K562 (cell line): ENCODE data around the gene STON1. TPM values are rescaled to one million over a fixed set of nuclear protein-coding genes. Genes with fewer than 3 reads are reported as not detected.

Source experiments
- ATAC-seq: fragments of 200-7000 bp; cut with Tn5 transposase; 3 replicates; pipeline ENCODE4 v1.9.1; 2020; ENCODE audit warnings: moderate library complexity
- BruUV-seq: library from RNA; stranded (reverse); fragments of 400-500 nt; replicated peaks from 2 replicates; lab custom pipeline; 2021; lab: Mats Ljungman, UMichigan
- CTCF ChIA-PET: fragments of 300-600 bp; formaldehyde crosslinking; extraction: SDS; loops from one replicate; lab custom pipeline; 2021; ENCODE audit warnings: low intra/inter-chr PET ratio; lab: Yijun Ruan, JAX
- POLR2A ChIA-PET: fragments of 300-600, 350-650 bp; sonication (Branson Sonifier 250); formaldehyde crosslinking; extraction: SDS; loops from one replicate; lab custom pipeline; 2021; ENCODE audit warnings: antibody characterized with exemption, inconsistent platforms; lab: Yijun Ruan, JAX
- DNase-seq, 4 experiments: peaks; one replicate each; pipeline versions ENCODE4 v3.0.0 to v3.0.0-alpha.2; 2011 to 2018; ENCODE audit warnings: low spot score in 3 of 4, mixed read lengths in 3 of 4; ENCODE audit errors: extremely low read depth in 1 of 4
- FAIRE-seq: peaks from 2 replicates; lab custom pipeline; 2011; peaks lifted over from hg19 to GRCh38; lab: Jason Lieb, UNC
- H2AFZ ChIP-seq: 2 replicates; pipeline ENCODE4 v1.6.0; 2011; ENCODE audit warnings: low read depth, low read length, control low read depth, inconsistent platforms
- H3K27ac ChIP-seq: fragments of 200-600 bp; 3 replicates; pipeline ENCODE4 v1.8.0; 2011; ENCODE audit warnings: low read depth, mild to moderate bottlenecking, control low read depth, inconsistent platforms, low read length, moderate library complexity, mixed read lengths; ENCODE audit errors: extremely low read depth
- H3K27me3 ChIP-seq, 2 experiments: fragments of 300-600 bp in 1 of 2; 2 replicates in 1 of 2; 3 replicates in 1 of 2; pipeline versions ENCODE4 v1.6.0 to v1.8.0; 2011; ENCODE audit warnings: inconsistent platforms in 2 of 2, low read length in 2 of 2, mild to moderate bottlenecking in 1 of 2, mixed read lengths in 1 of 2, moderate library complexity in 1 of 2; ENCODE audit not compliant: control insufficient read depth in 2 of 2, insufficient read depth in 2 of 2
- H3K36me3 ChIP-seq: fragments of 300-600 bp; 3 replicates; pipeline ENCODE4 v1.8.0; 2011; ENCODE audit warnings: mild to moderate bottlenecking, low read length, inconsistent platforms; ENCODE audit not compliant: control insufficient read depth, insufficient read depth
- H3K4me1 ChIP-seq, 2 experiments: fragments of 200-600 bp in 1 of 2; replicated peaks in 1 of 2; 2 replicates in 1 of 2; 3 replicates in 1 of 2; pipeline versions ENCODE4 v1.5.1 to v1.8.0; 2011; ENCODE audit warnings: inconsistent platforms in 2 of 2, low read length in 2 of 2, mild to moderate bottlenecking in 1 of 2, mixed read lengths in 1 of 2, moderate library complexity in 1 of 2; ENCODE audit not compliant: control insufficient read depth in 2 of 2, insufficient read depth in 2 of 2
- H3K4me2 ChIP-seq: 2 replicates; pipeline ENCODE4 v1.6.1; 2011; ENCODE audit warnings: low read length, control low read depth, inconsistent platforms, mixed read lengths; ENCODE audit not compliant: insufficient read depth
- H3K4me3 ChIP-seq: fragments of 200-600 bp; sonication (generic), shearing (Covaris generic); 2 replicates; pipeline ENCODE4 v1.5.1; 2016; ENCODE audit warnings: control low read depth, inconsistent platforms
- H3K79me2 ChIP-seq: fragments of 200-600 bp; 3 replicates; pipeline ENCODE4 v1.8.0; 2011; ENCODE audit warnings: low read length, inconsistent platforms; ENCODE audit not compliant: control insufficient read depth, insufficient read depth
- H3K9ac ChIP-seq, 2 experiments: 2 replicates each; pipeline versions ENCODE4 v1.6.0 to v1.6.1; 2011; ENCODE audit warnings: low read depth in 2 of 2, low read length in 2 of 2, control low read depth in 1 of 2, inconsistent platforms in 1 of 2, mild to moderate bottlenecking in 1 of 2, mixed read lengths in 1 of 2; ENCODE audit not compliant: insufficient read depth in 1 of 2
- H3K9me1 ChIP-seq: one replicate; pipeline ENCODE4 v1.6.0; 2011; ENCODE audit warnings: inconsistent platforms, mild to moderate bottlenecking, low read length, moderate library complexity; ENCODE audit not compliant: control insufficient read depth, insufficient read depth
- H3K9me3 ChIP-seq: replicated peaks from 2 replicates; pipeline ENCODE4 v1.5.1; 2011; ENCODE audit warnings: low read depth, low read length, inconsistent platforms; ENCODE audit not compliant: control insufficient read depth, insufficient read depth
- H4K20me1 ChIP-seq: replicated peaks from 2 replicates; pipeline ENCODE4 v1.6.1; 2011; ENCODE audit warnings: low read length, inconsistent platforms, mixed read lengths; ENCODE audit not compliant: control insufficient read depth, insufficient read depth
- HDAC1 ChIP-seq, 2 experiments: fragments of 450-650 bp; IDR thresholded peaks; 2 replicates each; pipeline ENCODE4 v1.6.1; 2016 to 2017; ENCODE audit warnings: inconsistent platforms in 1 of 2, mild to moderate bottlenecking in 1 of 2, moderate library complexity in 1 of 2
- LARP7 ChIP-seq: fragments of 450-650 bp; IDR thresholded peaks from 2 replicates; pipeline ENCODE4 v1.6.1; 2016
- NFE2 ChIP-seq: IDR thresholded peaks from 2 replicates; pipeline ENCODE4 v1.6.1; 2014; ENCODE audit warnings: antibody characterized with exemption, low read depth
- ZSCAN32 ChIP-seq: fragments of 450-650 bp; formaldehyde crosslinking; IDR thresholded peaks from 2 replicates; pipeline ENCODE4 v1.4.0; 2020; ENCODE audit warnings: mild to moderate bottlenecking, moderate library complexity
- WGBS: fragments of 100-300 bp; shearing (Covaris generic); methylation state at CpG from one replicate; pipeline ENCODE4 v1.1.6; 2016; ENCODE audit warnings: low coverage, mixed read lengths; ENCODE audit not compliant: insufficient coverage; ENCODE audit errors: missing lambda C conversion rate; 5-methylcytosine and 5-hydroxymethylcytosine counted together
- in situ Hi-C: fragments of 300-500 bp; cut with MboI; formaldehyde crosslinking; loops from 4 replicates; pipeline ENCODE4 v1.15.0; 2018; ENCODE audit warnings: inconsistent platforms, mixed read lengths
- intact Hi-C: fragments of 100-400 bp; cut with micrococcal nuclease; formaldehyde crosslinking; loops from 2 replicates; pipeline ENCODE4 v1.14.2; 2022
- polyA plus RNA-seq, 8 experiments: library from polyadenylated mRNA; depleted of rRNA in 4 of 8; stranded (reverse) in 5 of 8; unstranded in 3 of 8; fragments of >200 nt; fragmentation: Nextera tagmentation in 2 of 8; fragmentation: Illumina TruSeq in 1 of 8; extraction: Ambion mirVana in 2 of 8; extraction: Trizol in 1 of 8; gene quantifications; 2 replicates each; pipeline versions ENCODE4 v1.2.1 to v1.2.3, GENCODE V29; 2011 to 2014; ENCODE audit warnings: inconsistent platforms in 1 of 8, missing spikeins in 1 of 8
- total RNA-seq, 7 experiments: library from RNA; depleted of rRNA in 6 of 7; stranded (reverse); fragments of >200 nt in 6 of 7; fragmentation: Illumina TruSeq in 2 of 7; extraction: Trizol in 2 of 7; gene quantifications; 2 replicates each; pipeline versions ENCODE4 v1.2.1 to v1.2.3, GENCODE V29; 2011 to 2021; ENCODE audit warnings: low replicate concordance in 1 of 7
- TF ChIP-seq, protein P1 (sequence below): sonication (generic); formaldehyde crosslinking; IDR thresholded peaks from 2 replicates; pipeline ENCODE4 v1.9.0; 2022; ENCODE audit warnings: mild to moderate bottlenecking, missing genetic modification reagents

Gene STON1
- total and polyA plus RNA-seq, 9 of the 15 experiments (the other 6 are each of a cell fraction or from before 2014, with no cell fraction given), result 0.07 to 1.2 (median 0.55) TPM

GRCh38 chr2:48534781-48535180 is 4.8 kb downstream of the STON1 start:
- Histone ChIP-seq H3K27ac (no peak overlapping the region), H3K9ac (no peak overlapping the region), H3K9me3 (no peaks in the 10 kb centered on the region), H3K27me3 (no peaks in the 10 kb centered on the region), H3K9me1 (no peaks in the 10 kb centered on the region), H3K4me3 (no peak overlapping the region), H3K4me2 (no peak overlapping the region), H2AFZ (no peak overlapping the region), H3K36me3 (no peaks in the 10 kb centered on the region), H3K79me2 (no peaks in the 10 kb centered on the region), H3K4me1 (peaks cover 3 to 9% of the 10 kb centered on the region in 2 experiments; a peak in 3 of 5 replicates), H4K20me1 (no peaks in the 10 kb centered on the region)
- in situ Hi-C loops (no loop called here), intact Hi-C loops (loop anchor here (5.0 kb wide), 1 partner anchor 62 kb away; no protein-coding TSS in a partner anchor)
- DNase-seq (no peak), FAIRE-seq (no peak), ATAC-seq (no peak)
- WGBS, result 6% methylated on average over 5 of the region's 5 CpGs
- ChIA-PET CTCF (no interaction called here), POLR2A (interaction anchor here (0.5 to 1.7 kb wide), 5 partner anchors 8 to 1729 kb away, joined by 3 to 5 read pairs (median 4); no protein-coding TSS in a partner anchor)
- TF ChIP-seq ZSCAN32 (no peak), NFE2 (no peak), HDAC1 (IDR thresholded peaks at IDR 0.05) (no peak), LARP7 (no peak)
- TF ChIP-seq, protein P1, sequence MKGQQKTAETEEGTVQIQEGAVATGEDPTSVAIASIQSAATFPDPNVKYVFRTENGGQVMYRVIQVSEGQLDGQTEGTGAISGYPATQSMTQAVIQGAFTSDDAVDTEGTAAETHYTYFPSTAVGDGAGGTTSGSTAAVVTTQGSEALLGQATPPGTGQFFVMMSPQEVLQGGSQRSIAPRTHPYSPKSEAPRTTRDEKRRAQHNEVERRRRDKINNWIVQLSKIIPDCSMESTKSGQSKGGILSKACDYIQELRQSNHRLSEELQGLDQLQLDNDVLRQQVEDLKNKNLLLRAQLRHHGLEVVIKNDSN (CRISPR knock-in tag), result no peak
- BruUV-seq, result no TSS peak
